Ishikawa (cell line): ENCODE data around the gene TMEM161A.

Experiments
- CEBPB ChIP-seq: IDR thresholded peaks from 2 replicates; pipeline ENCODE4 v1.6.1; 2012
- EGR1 ChIP-seq: IDR thresholded peaks from 2 replicates; pipeline ENCODE4 v1.6.1; 2012
- EP300 ChIP-seq: IDR thresholded peaks from 2 replicates; pipeline ENCODE4 v1.6.1; 2012; ENCODE audit warnings: borderline replicate concordance
- TAF1 ChIP-seq: IDR thresholded peaks from 2 replicates; pipeline ENCODE4 v1.6.1; 2012; ENCODE audit warnings: low read depth, mild to moderate bottlenecking
- TCF12 ChIP-seq: IDR thresholded peaks from 2 replicates; pipeline ENCODE4 v1.6.1; 2012; ENCODE audit warnings: low read depth
- TEAD4 ChIP-seq: IDR thresholded peaks from 2 replicates; pipeline ENCODE4 v1.6.1; 2012
- YY1 ChIP-seq: IDR thresholded peaks from 2 replicates; pipeline ENCODE4 v1.6.1; 2012; ENCODE audit warnings: low read depth
- TF ChIP-seq, protein P1 (sequence below): IDR thresholded peaks from 2 replicates; pipeline ENCODE4 v1.6.1; 2012
- TF ChIP-seq, protein P2 (sequence below): IDR thresholded peaks from 2 replicates; pipeline ENCODE4 v1.6.1; 2012; ENCODE audit warnings: low read depth, mild to moderate bottlenecking
- TF ChIP-seq, protein P3 (sequence below): IDR thresholded peaks from 2 replicates; pipeline ENCODE4 v1.6.1; 2012

DNA sequence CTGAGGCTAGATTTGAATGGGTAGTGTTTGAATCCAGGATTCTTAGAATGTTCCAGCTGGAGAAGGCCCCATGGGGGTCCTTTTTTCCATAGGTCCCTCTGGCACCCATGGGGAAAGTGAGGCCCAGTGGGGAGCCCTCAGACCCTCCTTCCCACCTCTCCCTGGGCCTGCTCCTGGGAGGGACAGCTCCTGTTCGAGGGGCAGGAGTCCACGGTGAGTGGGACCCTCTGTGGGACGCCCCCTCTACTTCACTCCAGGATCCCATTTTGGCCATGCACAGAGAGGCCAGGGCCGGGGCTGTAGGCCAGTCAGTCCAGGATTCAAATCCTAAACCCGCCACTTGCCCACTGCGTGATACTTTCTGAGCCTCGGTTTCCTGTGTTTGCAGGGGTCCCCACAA is 24.2 kb upstream of the TMEM161A start:
- TF ChIP-seq TAF1 = no peak
- TF ChIP-seq, protein P1, sequence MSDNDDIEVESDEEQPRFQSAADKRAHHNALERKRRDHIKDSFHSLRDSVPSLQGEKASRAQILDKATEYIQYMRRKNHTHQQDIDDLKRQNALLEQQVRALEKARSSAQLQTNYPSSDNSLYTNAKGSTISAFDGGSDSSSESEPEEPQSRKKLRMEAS = no peak
- TF ChIP-seq YY1 = no peak
- no peak for TF ChIP-seq TEAD4
- TF ChIP-seq TCF12 = no peak
- TF ChIP-seq CEBPB = no peak
- TF ChIP-seq, protein P2, sequence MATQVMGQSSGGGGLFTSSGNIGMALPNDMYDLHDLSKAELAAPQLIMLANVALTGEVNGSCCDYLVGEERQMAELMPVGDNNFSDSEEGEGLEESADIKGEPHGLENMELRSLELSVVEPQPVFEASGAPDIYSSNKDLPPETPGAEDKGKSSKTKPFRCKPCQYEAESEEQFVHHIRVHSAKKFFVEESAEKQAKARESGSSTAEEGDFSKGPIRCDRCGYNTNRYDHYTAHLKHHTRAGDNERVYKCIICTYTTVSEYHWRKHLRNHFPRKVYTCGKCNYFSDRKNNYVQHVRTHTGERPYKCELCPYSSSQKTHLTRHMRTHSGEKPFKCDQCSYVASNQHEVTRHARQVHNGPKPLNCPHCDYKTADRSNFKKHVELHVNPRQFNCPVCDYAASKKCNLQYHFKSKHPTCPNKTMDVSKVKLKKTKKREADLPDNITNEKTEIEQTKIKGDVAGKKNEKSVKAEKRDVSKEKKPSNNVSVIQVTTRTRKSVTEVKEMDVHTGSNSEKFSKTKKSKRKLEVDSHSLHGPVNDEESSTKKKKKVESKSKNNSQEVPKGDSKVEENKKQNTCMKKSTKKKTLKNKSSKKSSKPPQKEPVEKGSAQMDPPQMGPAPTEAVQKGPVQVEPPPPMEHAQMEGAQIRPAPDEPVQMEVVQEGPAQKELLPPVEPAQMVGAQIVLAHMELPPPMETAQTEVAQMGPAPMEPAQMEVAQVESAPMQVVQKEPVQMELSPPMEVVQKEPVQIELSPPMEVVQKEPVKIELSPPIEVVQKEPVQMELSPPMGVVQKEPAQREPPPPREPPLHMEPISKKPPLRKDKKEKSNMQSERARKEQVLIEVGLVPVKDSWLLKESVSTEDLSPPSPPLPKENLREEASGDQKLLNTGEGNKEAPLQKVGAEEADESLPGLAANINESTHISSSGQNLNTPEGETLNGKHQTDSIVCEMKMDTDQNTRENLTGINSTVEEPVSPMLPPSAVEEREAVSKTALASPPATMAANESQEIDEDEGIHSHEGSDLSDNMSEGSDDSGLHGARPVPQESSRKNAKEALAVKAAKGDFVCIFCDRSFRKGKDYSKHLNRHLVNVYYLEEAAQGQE = no peak
- no peak for TF ChIP-seq EP300
- TF ChIP-seq, protein P3, sequence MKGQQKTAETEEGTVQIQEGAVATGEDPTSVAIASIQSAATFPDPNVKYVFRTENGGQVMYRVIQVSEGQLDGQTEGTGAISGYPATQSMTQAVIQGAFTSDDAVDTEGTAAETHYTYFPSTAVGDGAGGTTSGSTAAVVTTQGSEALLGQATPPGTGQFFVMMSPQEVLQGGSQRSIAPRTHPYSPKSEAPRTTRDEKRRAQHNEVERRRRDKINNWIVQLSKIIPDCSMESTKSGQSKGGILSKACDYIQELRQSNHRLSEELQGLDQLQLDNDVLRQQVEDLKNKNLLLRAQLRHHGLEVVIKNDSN = no peak
- no peak for TF ChIP-seq EGR1
